ENCODE data around the gene ZNF536.

- no peak for TF ChIP-seq MAZ (IDR thresholded peaks at IDR 0.05; ENCODE audit: borderline replicate concordance, low read depth, low read length)
- no peak for TF ChIP-seq CTCF (conservative IDR thresholded peaks at IDR 0.05; ENCODE audit: low read depth, low read length)
- TF ChIP-seq MXI1 (IDR thresholded peaks at IDR 0.05; ENCODE audit: borderline replicate concordance, low read depth, low read length): no peak
- no peak for TF ChIP-seq USF2 (IDR thresholded peaks at IDR 0.05; ENCODE audit: low read depth, low read length)
- TF ChIP-seq POLR2A (IDR thresholded peaks at IDR 0.05; ENCODE audit: low read depth, low read length): no peak
- TF ChIP-seq RCOR1 (IDR thresholded peaks at IDR 0.05; ENCODE audit: insufficient replicate concordance, low read length): no peak
- no peak for TF ChIP-seq NFE2L2 (IDR thresholded peaks at IDR 0.05; ENCODE audit: low read depth, low read length)
- TF ChIP-seq RAD21 (IDR thresholded peaks at IDR 0.05; ENCODE audit: low read length): no peak
- no peak for TF ChIP-seq MAFK (IDR thresholded peaks at IDR 0.05; ENCODE audit: low read depth, low read length)
- no peak for TF ChIP-seq RFX5 (IDR thresholded peaks at IDR 0.05; ENCODE audit: low read depth, low read length)
- TF ChIP-seq CEBPB (IDR thresholded peaks at IDR 0.05; ENCODE audit: low read depth, low read length): no peak
These were observed 215.7 kb downstream of the ZNF536 start for GRCh38 chr19:30587869-30588268.

Measured in IMR-90 (cell line).